ENCODE results near the gene WSCD1. TPM values are rescaled to one million over a fixed set of nuclear protein-coding genes. Genes with fewer than 3 reads are reported as not detected.

The WSCD1 gene
- total RNA-seq, 6 donors from 2014 or later = 1.0 to 17.5 (median 3.8) TPM

GRCh38 chr17:6075845-6076244 lies 5.7 kb downstream of the WSCD1 start:
- H3K4me3 ChIP-seq = no peak overlapping the region
- H3K27me3 ChIP-seq = peaks cover 0 to 7% (median 2%) of the 10 kb centered on the region in 4 donors
- H3K36me3 ChIP-seq = no peaks in the 10 kb centered on the region
- ATAC-seq (ENCODE audit: low FRiP score in 2 of 2) = no peak
- no peak overlapping the region for H3K27ac ChIP-seq
- DNase-seq = no peak
- no peak for TF ChIP-seq POLR2AphosphoS5 (IDR thresholded peaks at IDR 0.05)
- TF ChIP-seq POLR2A (IDR thresholded peaks at IDR 0.05) = no peak
- TF ChIP-seq CTCF (IDR thresholded peaks at IDR 0.05) = no peak
- TF ChIP-seq EP300 (IDR thresholded peaks at IDR 0.05) = no peak
- peaks cover 4 to 8% (median 5%) of the 10 kb centered on the region in 4 donors for H3K4me1 ChIP-seq
- no peaks in the 10 kb centered on the region for H3K9me3 ChIP-seq
- WGBS, 2 donors = 77 to 87% methylated on average over 8 of the region's 8 CpGs

- H3K4me1 ChIP-seq = no peaks in the 10 kb centered on the region
Measured at GRCh38 chr17:6077752-6078151, 7.6 kb downstream of the WSCD1 start.

GRCh38 chr17:6078458-6078871 lies 8.3 kb downstream of the WSCD1 start:
- Histone ChIP-seq H3K36me3 (no peaks in the 10 kb centered on the region), H3K27me3 (no peaks in the 10 kb centered on the region), H3K4me1 (no peaks in the 10 kb centered on the region), H3K4me3 (no peak overlapping the region), H3K9me3 (no peaks in the 10 kb centered on the region), H3K27ac (no peak overlapping the region)
- no peak for ATAC-seq (ENCODE audit: low FRiP score in 2 of 2)
- no peak for DNase-seq
- TF ChIP-seq POLR2AphosphoS5 (IDR thresholded peaks at IDR 0.05) = no peak
- TF ChIP-seq EP300 (IDR thresholded peaks at IDR 0.05) = no peak
- no peak for TF ChIP-seq CTCF (IDR thresholded peaks at IDR 0.05)
- TF ChIP-seq POLR2A (IDR thresholded peaks at IDR 0.05) = no peak
- 75 to 80% methylated on average over 9 of the region's 9 CpGs for WGBS, 2 donors

More at GRCh38 chr17:6077752-6078151, 7.6 kb downstream of the WSCD1 start:
- DNase-seq (no peak), ATAC-seq (ENCODE audit: low FRiP score in 2 of 2) (no peak)
- H3K27ac ChIP-seq = no peak overlapping the region
- no peaks in the 10 kb centered on the region for H3K9me3 ChIP-seq
- H3K4me3 ChIP-seq = no peak overlapping the region
- no peaks in the 10 kb centered on the region for H3K27me3 ChIP-seq
- no peak for TF ChIP-seq POLR2AphosphoS5 (IDR thresholded peaks at IDR 0.05)
- no peak for TF ChIP-seq EP300 (IDR thresholded peaks at IDR 0.05)
- TF ChIP-seq POLR2A (IDR thresholded peaks at IDR 0.05) = no peak
- TF ChIP-seq CTCF (IDR thresholded peaks at IDR 0.05) = no peak
- 76 to 83% methylated on average over 5 of the region's 5 CpGs for WGBS, 2 donors
- no peaks in the 10 kb centered on the region for H3K36me3 ChIP-seq

- Histone ChIP-seq H3K4me1 (no peaks in the 10 kb centered on the region), H3K9me3 (no peaks in the 10 kb centered on the region), H3K27me3 (no peaks in the 10 kb centered on the region), H3K27ac (no peak overlapping the region), H3K4me3 (no peak overlapping the region), H3K36me3 (no peaks in the 10 kb centered on the region)
- ATAC-seq (ENCODE audit: low FRiP score in 2 of 2) (no peak), DNase-seq (no peak)
- TF ChIP-seq POLR2A (IDR thresholded peaks at IDR 0.05) (no peak), POLR2AphosphoS5 (IDR thresholded peaks at IDR 0.05) (no peak), CTCF (IDR thresholded peaks at IDR 0.05) (no peak), EP300 (IDR thresholded peaks at IDR 0.05) (no peak)
- WGBS, 2 donors = 70 to 76% methylated on average over 12 to 13 of the region's 13 CpGs
Measured at GRCh38 chr17:6079155-6079888, 9.1 kb downstream of the WSCD1 start.

- no peak for DNase-seq
- Histone ChIP-seq H3K4me3 (no peak overlapping the region), H3K27ac (no peak overlapping the region), H3K27me3 (no peaks in the 10 kb centered on the region), H3K36me3 (no peaks in the 10 kb centered on the region), H3K4me1 (no peaks in the 10 kb centered on the region), H3K9me3 (no peaks in the 10 kb centered on the region)
- WGBS, 2 donors = 85 to 87% methylated on average over 2 of the region's 2 CpGs
- ATAC-seq (ENCODE audit: low FRiP score in 2 of 2) = no peak
- no peak for TF ChIP-seq EP300 (IDR thresholded peaks at IDR 0.05)
- no peak for TF ChIP-seq POLR2A (IDR thresholded peaks at IDR 0.05)
- no peak for TF ChIP-seq POLR2AphosphoS5 (IDR thresholded peaks at IDR 0.05)
- TF ChIP-seq CTCF (IDR thresholded peaks at IDR 0.05) = no peak
Measured at GRCh38 chr17:6079960-6080359, 9.8 kb downstream of the WSCD1 start.

Measured in upper lobe of left lung (tissue), 6 donors.